ENCODE results near the gene GPR35. TPM values are rescaled to one million over a fixed set of nuclear protein-coding genes. Genes with fewer than 3 reads are reported as not detected.
"Not testable (repeated sequence)": the region's sequence is repeated elsewhere in the genome, so short reads cannot be mapped to it uniquely, and the experiment has no call there.

GPR35 gene
- total RNA-seq, 2 donors from 2014 or later: 1.1 to 1.3 TPM

DNA sequence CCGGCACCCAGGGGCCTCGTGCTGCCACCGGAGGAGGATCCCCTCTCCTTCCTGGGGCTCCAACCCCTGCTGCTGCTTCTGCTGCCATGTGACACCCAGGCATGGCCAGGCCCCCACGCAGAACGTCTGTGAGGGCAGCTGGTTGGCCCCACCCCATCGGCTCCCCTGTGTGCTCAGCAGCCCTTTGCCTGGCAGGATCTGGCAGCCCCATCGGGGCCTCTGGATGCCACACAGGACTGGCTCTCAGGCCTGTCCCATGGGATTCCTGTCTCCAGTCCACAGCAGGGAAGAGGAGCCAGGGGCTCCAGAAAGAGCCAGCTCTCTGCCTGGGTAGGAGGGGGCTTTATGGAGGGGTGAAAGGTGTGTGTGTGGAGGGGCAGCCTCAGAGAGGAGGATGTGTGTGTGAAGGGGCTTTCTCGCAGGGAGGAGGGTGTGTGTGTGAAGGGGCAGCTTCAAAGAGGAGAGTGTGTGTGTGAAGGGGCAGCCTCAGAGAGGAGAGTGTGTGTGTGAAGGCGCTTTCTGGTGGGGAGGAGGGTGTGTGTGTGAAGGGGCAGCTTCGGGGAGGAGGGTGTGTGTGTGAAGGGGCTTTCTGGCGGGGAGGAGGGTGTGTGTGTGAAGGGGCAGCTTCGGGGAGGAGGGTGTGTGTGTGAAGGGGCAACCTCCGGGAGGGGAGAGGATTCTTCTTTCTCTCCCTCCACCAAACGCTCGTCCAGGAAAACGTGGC is 49.3 kb downstream of the GPR35 start:
- ATAC-seq; intact Hi-C loops (cut with DNase I); DNase-seq: not testable (repeated sequence)

DNA sequence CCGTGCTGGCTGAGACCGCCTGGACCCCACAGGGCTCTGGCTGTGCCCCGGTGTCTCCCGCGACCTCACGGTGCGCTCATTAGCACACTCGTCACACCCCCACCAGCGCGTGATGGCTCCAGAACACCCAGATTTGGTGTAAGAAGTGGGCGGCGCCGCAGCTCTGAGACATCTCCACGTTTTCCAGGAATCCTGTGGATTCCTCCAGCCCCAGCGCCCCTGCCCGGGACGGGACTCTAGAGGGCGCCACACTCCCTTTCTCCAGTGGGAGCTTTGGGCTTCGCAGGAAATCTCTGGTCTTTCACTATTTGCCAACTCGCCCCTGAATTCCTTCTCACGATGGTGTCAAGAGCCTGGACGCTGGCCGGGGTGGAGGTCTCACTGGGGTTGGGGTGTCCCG is 50.1 kb downstream of the GPR35 start:
- DNase-seq; intact Hi-C loops (cut with DNase I): not testable (repeated sequence)
- ATAC-seq: peak; percentile 45 to 64

DNA sequence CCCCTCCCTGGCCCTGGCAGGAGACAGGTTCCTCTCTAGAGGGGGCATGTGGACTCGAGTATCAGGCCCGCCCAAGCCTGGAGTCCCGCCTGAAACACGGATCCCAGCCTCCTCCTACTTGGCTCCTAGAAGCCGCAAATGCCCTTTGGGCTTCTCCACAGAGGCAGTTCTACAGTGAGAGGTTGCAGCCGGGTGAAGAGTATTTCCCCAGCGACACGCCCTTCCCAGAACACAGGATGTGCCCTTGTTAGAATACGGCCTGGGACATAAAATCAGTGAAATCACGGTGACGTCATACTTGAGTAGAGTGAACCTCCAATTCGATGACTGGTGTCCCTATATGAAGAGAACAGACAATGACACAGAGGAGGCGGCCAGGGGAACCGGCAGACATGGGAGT is 52.8 kb downstream of the GPR35 start:
- ATAC-seq; intact Hi-C loops (cut with DNase I); DNase-seq: not testable (repeated sequence)

DNA sequence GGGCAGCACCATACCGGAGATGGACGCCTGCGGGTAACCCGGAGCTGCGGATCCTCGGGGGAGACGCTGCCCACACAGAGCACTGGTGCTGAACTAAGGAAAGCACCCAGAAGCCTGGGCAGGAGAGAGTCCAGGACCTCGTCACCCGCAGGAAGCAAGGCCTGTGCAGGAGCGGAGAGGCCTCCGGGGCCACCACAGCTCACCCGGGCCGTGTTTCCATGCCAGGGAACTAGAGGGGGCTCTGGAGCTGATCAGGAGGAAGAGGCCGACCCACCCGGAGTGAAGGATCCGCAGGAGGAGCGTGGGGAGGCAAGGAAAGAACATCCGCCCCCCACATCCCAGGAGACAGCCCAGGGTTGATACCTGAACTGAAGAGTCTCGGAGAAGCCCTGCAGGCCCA is 53.6 kb downstream of the GPR35 start:
- DNase-seq; intact Hi-C loops (cut with DNase I); ATAC-seq: not testable (repeated sequence)

DNA sequence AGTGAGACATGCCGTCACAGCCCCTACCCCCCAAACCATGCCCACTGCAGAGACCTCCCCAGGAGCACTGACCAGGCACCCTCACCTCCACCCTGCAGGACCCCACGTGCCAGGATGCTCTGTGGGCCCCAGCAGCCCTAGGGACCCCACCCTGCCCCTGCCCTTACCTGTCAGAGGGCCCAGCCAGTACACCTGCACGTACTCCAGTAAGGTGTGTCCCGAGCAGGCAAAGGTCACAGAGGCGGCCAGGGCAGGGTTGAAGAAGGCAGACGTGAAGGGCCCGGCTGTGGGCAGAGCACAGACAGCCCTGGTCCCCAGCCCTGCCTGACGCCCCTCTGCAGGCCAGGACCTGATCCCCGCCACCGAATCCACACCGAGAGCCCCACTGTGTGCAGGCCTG is 54.9 kb downstream of the GPR35 start:
- intact Hi-C loops (cut with DNase I); DNase-seq; ATAC-seq: not testable (repeated sequence)

Other genes with a start within 250 kb of the GPR35 start
- 10 to 100 TPM; 74.6 to 78.4 TPM for gene GPC1, start 189.8 kb upstream of the GPR35 start, total RNA-seq
- 1 to 10 TPM; 4.9 to 8.1 TPM for gene ANKMY1, start 67.5 kb upstream of the GPR35 start, total RNA-seq
- gene DUSP28, start 65.1 kb upstream of the GPR35 start, total RNA-seq: 1 to 10 TPM; 8.1 to 8.2 TPM
- gene RNPEPL1, start 57.0 kb upstream of the GPR35 start, total RNA-seq: 10 to 100 TPM; 47.3 to 67.6 TPM
- 10 to 100 TPM; 17.9 to 26.6 TPM for gene CAPN10, start 38.7 kb upstream of the GPR35 start, total RNA-seq
- not detected for gene AQP12B, start 57.4 kb downstream of the GPR35 start, total RNA-seq
- gene AQP12A, start 66.4 kb downstream of the GPR35 start, total RNA-seq: not detected
- 10 to 100 TPM; 27.4 to 51.5 TPM for gene KIF1A, start 194.7 kb downstream of the GPR35 start, total RNA-seq
- gene AGXT, start 243.3 kb downstream of the GPR35 start, total RNA-seq: under 1 TPM; 0.24 to 0.29 TPM